ENCODE measurements around the gene KNOP1. TPM values are rescaled to one million over a fixed set of nuclear protein-coding genes. Genes with fewer than 3 reads are reported as not detected.

The KNOP1 gene
- total and polyA plus RNA-seq, 2 donors from 2014 or later = 10.2 to 17.9 TPM

DNA sequence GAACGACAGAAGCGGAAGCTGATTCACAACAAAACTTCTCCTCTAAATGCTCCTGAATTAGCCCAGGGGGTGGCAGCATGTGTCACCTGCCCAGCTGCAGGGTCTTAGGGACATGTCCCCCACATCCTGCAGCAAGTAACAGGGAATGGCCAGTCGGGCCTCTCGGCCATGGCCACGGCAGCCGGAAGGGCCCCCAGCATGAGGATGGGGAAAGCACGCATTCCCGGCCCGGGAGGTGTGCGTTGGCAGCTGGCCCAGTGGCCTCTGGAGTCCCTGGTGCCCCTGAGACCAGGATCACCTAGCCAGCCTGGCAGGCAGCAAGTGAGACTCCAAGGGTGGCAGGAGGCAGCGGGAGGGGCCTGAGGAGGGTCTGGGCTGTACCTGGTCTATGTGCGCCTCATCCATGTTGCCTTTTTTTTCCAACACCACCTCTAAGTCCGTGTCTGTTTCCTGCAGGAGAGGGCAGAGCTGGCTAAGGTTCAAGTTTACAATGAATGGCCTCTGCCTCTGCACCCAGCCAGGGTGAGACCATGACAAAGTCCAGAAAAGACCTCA lies 7.0 kb downstream of the KNOP1 start:
- Histone ChIP-seq H3K4me1 (ENCODE audit: control insufficient read depth in 2 of 3, insufficient read depth in 2 of 3, low read depth in 1 of 3, low read length in 3 of 3) (peaks cover 0 to 6% (median 6%) of the 10 kb centered on the region in 3 donors), H3K27me3 (ENCODE audit: control insufficient read depth, insufficient read depth, low read length) (no peaks in the 10 kb centered on the region), H3K9ac (ENCODE audit: low read length in 3 of 3) (no peak overlapping the region), H3K36me3 (ENCODE audit: control insufficient read depth in 2 of 3, insufficient read depth in 3 of 3, low read length in 3 of 3) (peaks cover 0 to 17% (median 3%) of the 10 kb centered on the region in 3 donors), H3K4me3 (ENCODE audit: low read length in 3 of 3) (no peak overlapping the region), H3K9me3 (ENCODE audit: control insufficient read depth in 2 of 3, insufficient read depth in 1 of 3, low read length in 3 of 3) (no peaks in the 10 kb centered on the region), H3K27ac (ENCODE audit: low read depth in 2 of 2, low read length in 2 of 2) (no peak overlapping the region)
- DNase-seq (peak in 1 of 5 donors; percentile 68), FAIRE-seq (no peak)
- TF ChIP-seq CTCF (IDR thresholded peaks at IDR 0.05; ENCODE audit: borderline replicate concordance, extremely low read depth, insufficient read depth) = no peak
- intact Hi-C loops (cut with DNase I) = no loop called here

- Histone ChIP-seq H3K4me1 (ENCODE audit: control insufficient read depth in 2 of 3, insufficient read depth in 2 of 3, low read depth in 1 of 3, low read length in 3 of 3) (peaks cover 0 to 6% (median 5%) of the 10 kb centered on the region in 3 donors), H3K9me3 (ENCODE audit: control insufficient read depth in 2 of 3, insufficient read depth in 1 of 3, low read length in 3 of 3) (no peaks in the 10 kb centered on the region), H3K4me3 (ENCODE audit: low read length in 3 of 3) (no peak overlapping the region), H3K36me3 (ENCODE audit: control insufficient read depth in 2 of 3, insufficient read depth in 3 of 3, low read length in 3 of 3) (peaks cover 0 to 21% (median 3%) of the 10 kb centered on the region in 3 donors), H3K27me3 (ENCODE audit: control insufficient read depth, insufficient read depth, low read length) (no peaks in the 10 kb centered on the region), H3K9ac (ENCODE audit: low read length in 3 of 3) (no peak overlapping the region), H3K27ac (ENCODE audit: low read depth in 2 of 2, low read length in 2 of 2) (no peak overlapping the region)
- FAIRE-seq = no peak
- intact Hi-C loops (cut with DNase I) = no loop called here
- peak in 1 of 5 donors; percentile 52 for DNase-seq
- TF ChIP-seq CTCF (IDR thresholded peaks at IDR 0.05; ENCODE audit: borderline replicate concordance, extremely low read depth, insufficient read depth) = no peak
These were observed 7.7 kb downstream of the KNOP1 start for GRCh38 chr16:19710191-19710908.

GRCh38 chr16:19709381-19710136 lies 8.5 kb downstream of the KNOP1 start:
- no peak for FAIRE-seq
- Histone ChIP-seq H3K27ac (ENCODE audit: low read depth in 2 of 2, low read length in 2 of 2) (no peak overlapping the region), H3K27me3 (ENCODE audit: control insufficient read depth, insufficient read depth, low read length) (no peaks in the 10 kb centered on the region), H3K36me3 (ENCODE audit: control insufficient read depth in 2 of 3, insufficient read depth in 3 of 3, low read length in 3 of 3) (peaks cover 0 to 29% (median 5%) of the 10 kb centered on the region in 3 donors), H3K4me3 (ENCODE audit: low read length in 3 of 3) (no peak overlapping the region), H3K9ac (ENCODE audit: low read length in 3 of 3) (no peak overlapping the region), H3K4me1 (ENCODE audit: control insufficient read depth in 2 of 3, insufficient read depth in 2 of 3, low read depth in 1 of 3, low read length in 3 of 3) (peaks cover 0 to 6% (median 5%) of the 10 kb centered on the region in 3 donors), H3K9me3 (ENCODE audit: control insufficient read depth in 2 of 3, insufficient read depth in 1 of 3, low read length in 3 of 3) (no peaks in the 10 kb centered on the region)
- no peak for TF ChIP-seq CTCF (IDR thresholded peaks at IDR 0.05; ENCODE audit: borderline replicate concordance, extremely low read depth, insufficient read depth)
- intact Hi-C loops (cut with DNase I) = no loop called here
- DNase-seq = peak in 1 of 5 donors; percentile 48
